IMR-90 (cell line): ENCODE data around the gene TECTA.

Source experiments
- BHLHE40 ChIP-seq: fragments of 150-350 bp; IDR thresholded peaks from 2 replicates; pipeline ENCODE4 v1.6.1; 2016; ENCODE audit warnings: mild to moderate bottlenecking, low read depth, low read length
- CTCF ChIP-seq: conservative IDR thresholded peaks from 2 replicates; pipeline ENCODE4 v1.5.1; 2012; ENCODE audit warnings: mild to moderate bottlenecking, low read depth, low read length, improper control_type of control experiment
- FOS ChIP-seq: fragments of 150-350 bp; IDR thresholded peaks from 2 replicates; pipeline ENCODE4 v1.6.1; 2016; ENCODE audit warnings: low read depth, low read length
- MAFK ChIP-seq: IDR thresholded peaks from 2 replicates; pipeline ENCODE4 v1.6.1; 2012; ENCODE audit warnings: low read depth, low read length, improper control_type of control experiment
- MAZ ChIP-seq: IDR thresholded peaks from 2 replicates; pipeline ENCODE4 v1.6.1; 2012; ENCODE audit warnings: low read depth, mild to moderate bottlenecking, low read length, improper control_type of control experiment, moderate library complexity, borderline replicate concordance
- MXI1 ChIP-seq: IDR thresholded peaks from 2 replicates; pipeline ENCODE4 v1.6.1; 2012; ENCODE audit warnings: low read depth, mild to moderate bottlenecking, low read length, moderate library complexity, borderline replicate concordance
- POLR2A ChIP-seq: IDR thresholded peaks from 2 replicates; pipeline ENCODE4 v1.6.1; 2012; ENCODE audit warnings: mild to moderate bottlenecking, low read depth, low read length
- RAD21 ChIP-seq: IDR thresholded peaks from 2 replicates; pipeline ENCODE4 v1.6.1; 2012; ENCODE audit warnings: low read length, improper control_type of control experiment
- RCOR1 ChIP-seq: IDR thresholded peaks from 2 replicates; pipeline ENCODE4 v1.6.1; 2012; ENCODE audit warnings: mild to moderate bottlenecking, low read length, improper control_type of control experiment; ENCODE audit not compliant: insufficient replicate concordance
- RFX5 ChIP-seq: IDR thresholded peaks from 2 replicates; pipeline ENCODE4 v1.8.0; 2012; ENCODE audit warnings: low read depth, mild to moderate bottlenecking, low read length, moderate library complexity
- SMC3 ChIP-seq: fragments of 150-350 bp; IDR thresholded peaks from 2 replicates; pipeline ENCODE4 v1.6.1; 2016; ENCODE audit warnings: low read depth, mild to moderate bottlenecking, antibody characterized with exemption, low read length, moderate library complexity

- TF ChIP-seq CTCF (no peak), BHLHE40 (no peak), MAFK (no peak), RCOR1 (no peak), RAD21 (no peak), SMC3 (no peak), MXI1 (no peak), POLR2A (no peak), RFX5 (no peak), MAZ (no peak), FOS (no peak)
Measured at GRCh38 chr11:121212536-121213361, 111.7 kb downstream of the TECTA start.
